HepG2 (cell line): ENCODE results near the gene ANO10. TPM values are rescaled to one million over a fixed set of nuclear protein-coding genes. Genes with fewer than 3 reads are reported as not detected.

Source experiments
- ATAC-seq: fragments of 200-7000 bp; cut with Tn5 transposase; 3 replicates; pipeline ENCODE4 v1.9.1; 2020; ENCODE audit warnings: mild to moderate bottlenecking, moderate library complexity
- BruUV-seq: library from RNA; stranded (reverse); fragments of 400-500 nt; replicated peaks from 2 replicates; lab custom pipeline; 2021; lab: Mats Ljungman, UMichigan
- CTCF ChIA-PET: fragments of 300-600 bp; formaldehyde crosslinking; extraction: SDS; loops from one replicate; lab custom pipeline; 2021; ENCODE audit warnings: low total read pairs, inconsistent platforms, low intra/inter-chr PET ratio; lab: Yijun Ruan, JAX
- POLR2A ChIA-PET: fragments of 350-600 bp; sonication (Branson Sonifier 250); formaldehyde crosslinking; loops from one replicate; lab custom pipeline; 2020; ENCODE audit warnings: antibody characterized with exemption, inconsistent platforms; lab: Yijun Ruan, JAX
- DNase-seq: peaks from one replicate; pipeline ENCODE4 v3.0.0-alpha.2; 2015; ENCODE audit warnings: low spot score
- FAIRE-seq: peaks from 3 replicates; lab custom pipeline; 2011; peaks lifted over from hg19 to GRCh38; lab: Jason Lieb, UNC
- H2AFZ ChIP-seq: one replicate; pipeline ENCODE4 v1.6.1; 2011; ENCODE audit warnings: low read length, inconsistent platforms
- H3K27ac ChIP-seq: fragments of 300-600 bp; 3 replicates; pipeline ENCODE4 v1.8.0; 2011; ENCODE audit warnings: mixed run types, mild to moderate bottlenecking, mixed read lengths, low read length, inconsistent platforms; ENCODE audit not compliant: insufficient read depth; ENCODE audit errors: extremely low read length
- H3K27me3 ChIP-seq, 2 experiments: fragments of 200-600 bp in 1 of 2; 2 replicates in 1 of 2; 3 replicates in 1 of 2; pipeline versions ENCODE4 v1.6.0 to v1.8.0; 2011; ENCODE audit warnings: low read length in 2 of 2, mild to moderate bottlenecking in 2 of 2, moderate library complexity in 2 of 2, inconsistent platforms in 1 of 2; ENCODE audit not compliant: insufficient read depth in 2 of 2, control insufficient read depth in 1 of 2
- H3K36me3 ChIP-seq, 2 experiments: fragments of 200-600 bp in 1 of 2; replicated peaks in 1 of 2; 2 replicates in 1 of 2; 3 replicates in 1 of 2; pipeline versions ENCODE4 v1.5.1 to v1.8.0; 2011; ENCODE audit warnings: low read length in 2 of 2, inconsistent platforms in 1 of 2; ENCODE audit not compliant: insufficient read depth in 2 of 2, control insufficient read depth in 1 of 2
- H3K4me1 ChIP-seq: 2 replicates; pipeline ENCODE4 v1.5.1; 2012; ENCODE audit warnings: low read length, inconsistent platforms; ENCODE audit not compliant: insufficient read depth
- H3K4me2 ChIP-seq: 2 replicates; pipeline ENCODE4 v1.6.0; 2011; ENCODE audit warnings: low read depth, low read length, inconsistent platforms
- H3K4me3 ChIP-seq, 3 experiments: fragments of 200-600 bp in 1 of 3; sonication (generic), shearing (Covaris generic) in 1 of 3; replicated peaks in 1 of 3; 2 replicates each; pipeline ENCODE4 v1.5.1; 2011 to 2016; ENCODE audit warnings: low read length in 3 of 3, inconsistent platforms in 2 of 3, low read depth in 2 of 3, mild to moderate bottlenecking in 2 of 3, control low read depth in 1 of 3, mixed read lengths in 1 of 3; ENCODE audit not compliant: insufficient read depth in 1 of 3
- H3K79me2 ChIP-seq: one replicate; pipeline ENCODE4 v1.6.1; 2011; ENCODE audit warnings: low read length, inconsistent platforms; ENCODE audit not compliant: insufficient read depth
- H3K9ac ChIP-seq: 2 replicates; pipeline ENCODE4 v1.6.0; 2011; ENCODE audit warnings: mild to moderate bottlenecking, low read depth, low read length, inconsistent platforms; ENCODE audit not compliant: insufficient read depth
- H3K9me3 ChIP-seq: 2 replicates; pipeline ENCODE4 v1.5.1; 2012; ENCODE audit warnings: mild to moderate bottlenecking, low read length
- H4K20me1 ChIP-seq: 2 replicates; pipeline ENCODE4 v1.6.0; 2011; ENCODE audit warnings: inconsistent platforms, mild to moderate bottlenecking, low read length, moderate library complexity; ENCODE audit not compliant: insufficient read depth
- ASH2L ChIP-seq: fragments of 300-600, 200-600 bp; sonication (generic); IDR thresholded peaks from 2 replicates; pipeline ENCODE4 v1.7.0; 2017; ENCODE audit warnings: low read depth, mild to moderate bottlenecking, moderate library complexity, mixed read lengths, low read length; ENCODE audit not compliant: insufficient read length
- FOSL1 ChIP-seq: sonication (generic); formaldehyde crosslinking; IDR thresholded peaks from 2 replicates; pipeline ENCODE4 v1.9.0; 2021; ENCODE audit warnings: missing genetic modification reagents, borderline replicate concordance
- FOXM1 ChIP-seq: sonication (generic); formaldehyde crosslinking; IDR thresholded peaks from 2 replicates; pipeline ENCODE4 v1.5.0; 2020; ENCODE audit warnings: missing genetic modification reagents
- KDM1A ChIP-seq: IDR thresholded peaks from 2 replicates; pipeline ENCODE4 v1.6.1; 2016; ENCODE audit warnings: missing compliant biosample characterization
- TAF1 ChIP-seq: sonication (generic); formaldehyde crosslinking; IDR thresholded peaks from 2 replicates; pipeline ENCODE4 v1.4.0; 2020; ENCODE audit warnings: missing genetic modification reagents
- ZMYM2 ChIP-seq: sonication (generic); formaldehyde crosslinking; IDR thresholded peaks from 2 replicates; pipeline ENCODE4 v1.8.0; 2022; ENCODE audit warnings: mild to moderate bottlenecking, missing genetic modification reagents
- ZNF44 ChIP-seq: sonication (generic); formaldehyde crosslinking; IDR thresholded peaks from 2 replicates; pipeline ENCODE4 v1.5.1; 2020; ENCODE audit warnings: mild to moderate bottlenecking, missing genetic modification reagents
- ZNF468 ChIP-seq: sonication (generic); formaldehyde crosslinking; IDR thresholded peaks from 2 replicates; pipeline ENCODE4 v1.8.0; 2022; ENCODE audit warnings: mild to moderate bottlenecking, moderate library complexity, missing genetic modification reagents
- ZNF496 ChIP-seq: sonication (generic); formaldehyde crosslinking; IDR thresholded peaks from 2 replicates; pipeline ENCODE4 v1.8.1; 2023; ENCODE audit warnings: mild to moderate bottlenecking, moderate library complexity, missing genetic modification reagents; ENCODE audit not compliant: insufficient replicate concordance
- WGBS: methylation state at CpG from one replicate; pipeline ENCODE4 v1.1.6; 2017; ENCODE audit warnings: low lambda C conversion rate; 5-methylcytosine and 5-hydroxymethylcytosine counted together
- in situ Hi-C: cut with HindIII; loops from 2 replicates; pipeline ENCODE4 v1.10.0; 2017; ENCODE audit warnings: low pct_unique_long_range_greater_than_20kb; ENCODE audit not compliant: extremely low pct_ligation_motif_present
- intact Hi-C: fragments of 100-400 bp; cut with micrococcal nuclease; formaldehyde crosslinking; loops from one replicate; pipeline ENCODE4 v1.10.0; 2022; ENCODE audit not compliant: unreplicated experiment
- polyA plus RNA-seq, 8 experiments: library from polyadenylated mRNA; depleted of rRNA in 3 of 8; stranded (reverse) in 7 of 8; unstranded in 1 of 8; fragments of >200 nt; fragmentation: Illumina TruSeq in 4 of 8; extraction: Trizol in 4 of 8; gene quantifications; 2 replicates each; pipeline versions ENCODE4 v1.2.1 to v1.2.3, GENCODE V29; 2011 to 2016; ENCODE audit warnings: low read depth in 4 of 8, missing spikeins in 1 of 8, mixed read lengths in 1 of 8; ENCODE audit not compliant: insufficient read depth in 1 of 8
- total RNA-seq, 5 experiments: library from RNA; depleted of rRNA; stranded (reverse); fragments of >200 nt; fragmentation: Illumina TruSeq; extraction: Trizol; gene quantifications; 2 replicates each; pipeline ENCODE4 v1.2.3, GENCODE V29; 2016; ENCODE audit warnings: low read depth in 1 of 5

The ANO10 gene
- total and polyA plus RNA-seq, 2 of the 13 experiments (the other 11 are each of a cell fraction or from before 2014, with no cell fraction given), result 10.4 to 13.1 TPM

GRCh38 chr3:43327582-43327979 lies 294.2 kb downstream of the ANO10 start:
- in situ Hi-C loops (no loop called here), intact Hi-C loops (no loop called here)
- BruUV-seq, result no TSS peak
- peaks cover 20% of the 10 kb centered on the region; the same call in 1 of the 2 replicates for H4K20me1 ChIP-seq
- H3K4me3 ChIP-seq, result no peak overlapping the region
- POLR2A ChIA-PET, result no interaction called here
- peaks cover 92% of the 10 kb centered on the region for H3K79me2 ChIP-seq
- H3K36me3 ChIP-seq, result peaks cover 0 to 10% of the 10 kb centered on the region in 2 experiments; a peak in 2 of 5 replicates
- no peak overlapping the region for H3K4me2 ChIP-seq
- H2AFZ ChIP-seq, result no peak overlapping the region
- CTCF ChIA-PET, result no interaction called here
- no peaks in the 10 kb centered on the region for H3K27me3 ChIP-seq
- H3K9me3 ChIP-seq, result no peaks in the 10 kb centered on the region
- DNase-seq (no peak), ATAC-seq (no peak), FAIRE-seq (no peak)
- peaks cover 20% of the 10 kb centered on the region for H3K4me1 ChIP-seq
- H3K9ac ChIP-seq, result no peak overlapping the region
- H3K27ac ChIP-seq, result no peak overlapping the region
- TF ChIP-seq ZMYM2 (CRISPR knock-in tag) (no peak), ZNF44 (CRISPR knock-in tag) (no peak), FOXM1 (CRISPR knock-in tag) (no peak)

- Histone ChIP-seq H3K79me2 (peaks cover 96% of the 10 kb centered on the region), H3K4me3 (no peak overlapping the region), H3K9ac (no peak overlapping the region), H3K4me2 (no peak overlapping the region), H3K27me3 (no peaks in the 10 kb centered on the region), H3K27ac (no peak overlapping the region), H3K4me1 (peaks cover 20% of the 10 kb centered on the region), H4K20me1 (peaks cover 19% of the 10 kb centered on the region; the same call in 1 of the 2 replicates), H2AFZ (no peak overlapping the region), H3K9me3 (no peaks in the 10 kb centered on the region), H3K36me3 (peaks cover 0 to 6% of the 10 kb centered on the region in 2 experiments; a peak in 1 of 5 replicates)
- ATAC-seq, result no peak
- no peak for FAIRE-seq
- WGBS, result 96% methylated on average over 3 of the region's 3 CpGs
- no TSS peak for BruUV-seq
- TF ChIP-seq FOSL1 (CRISPR knock-in tag) (no peak), ZNF496 (CRISPR knock-in tag) (no peak), ASH2L (no peak), ZNF468 (CRISPR knock-in tag) (no peak), ZMYM2 (CRISPR knock-in tag) (no peak), TAF1 (CRISPR knock-in tag) (no peak), KDM1A (CRISPR knock-in tag) (no peak)
- DNase-seq, result no peak
- POLR2A ChIA-PET, result no interaction called here
- CTCF ChIA-PET, result no interaction called here
- intact Hi-C loops (no loop called here), in situ Hi-C loops (no loop called here)
These were observed 294.8 kb downstream of the ANO10 start for GRCh38 chr3:43326891-43327581.
